MCF 10A (cell line): ENCODE results near the gene RASD1. TPM values are rescaled to one million over a fixed set of nuclear protein-coding genes. Genes with fewer than 3 reads are reported as not detected.

Source experiments
- BruUV-seq: library from RNA; stranded (reverse); fragments of 400-500 nt; replicated peaks from 2 replicates; lab custom pipeline; 2021; lab: Mats Ljungman, UMichigan
- CTCF ChIA-PET: fragments of 300-600 bp; sonication (Branson Sonifier 250); formaldehyde crosslinking; extraction: SDS; loops from one replicate; lab custom pipeline; 2021; ENCODE audit warnings: antibody characterized with exemption, inconsistent platforms; lab: Yijun Ruan, JAX
- POLR2A ChIA-PET: fragments of 300-600, 350-650 bp; sonication (Branson Sonifier 250); formaldehyde crosslinking; extraction: SDS; loops from one replicate; lab custom pipeline; 2020; ENCODE audit warnings: antibody characterized with exemption, inconsistent platforms; lab: Yijun Ruan, JAX
- DNase-seq: peaks from one replicate; pipeline ENCODE4 v3.0.0-alpha.2; 2018; ENCODE audit not compliant: unreplicated experiment
- H3K27ac Mint-ChIP-seq: one replicate; pipeline ENCODE4 v1.8.0; 2022; ENCODE audit warnings: mild to moderate bottlenecking, low read depth, mixed read lengths; ENCODE audit not compliant: unreplicated experiment
- H3K27me3 Mint-ChIP-seq: one replicate; pipeline ENCODE4 v1.8.0; 2022; ENCODE audit warnings: mixed read lengths; ENCODE audit not compliant: insufficient read depth, unreplicated experiment
- H3K36me3 Mint-ChIP-seq: one replicate; pipeline ENCODE4 v1.8.0; 2022; ENCODE audit warnings: mild to moderate bottlenecking, moderate library complexity, mixed read lengths; ENCODE audit not compliant: insufficient read depth, unreplicated experiment
- H3K4me1 Mint-ChIP-seq: one replicate; pipeline ENCODE4 v1.8.0; 2022; ENCODE audit warnings: mixed read lengths; ENCODE audit not compliant: insufficient read depth, unreplicated experiment
- H3K4me3 Mint-ChIP-seq: one replicate; pipeline ENCODE4 v1.8.0; 2022; ENCODE audit warnings: mild to moderate bottlenecking, moderate library complexity, mixed read lengths; ENCODE audit not compliant: unreplicated experiment
- H3K9me3 Mint-ChIP-seq: one replicate; pipeline ENCODE4 v1.8.0; 2022; ENCODE audit warnings: mixed read lengths; ENCODE audit not compliant: unreplicated experiment
- CTCF ChIP-seq: fragments of 200-600 bp; IDR thresholded peaks from one replicate; pipeline ENCODE4 v1.8.0; 2022; ENCODE audit warnings: antibody characterized with exemption, mild to moderate bottlenecking; ENCODE audit not compliant: unreplicated experiment
- intact Hi-C: fragments of 100-400 bp; cut with micrococcal nuclease; formaldehyde crosslinking; loops from 2 replicates; pipeline ENCODE4 v1.14.1; 2022
- total RNA-seq: library from RNA; stranded (reverse); gene quantifications from 2 replicates; pipeline ENCODE4 v1.2.3, GENCODE V29; 2022

RASD1 gene
- total RNA-seq, 1 experiment from 2014 or later, result 0.21 TPM

- H3K4me1 Mint-ChIP-seq, result peaks cover 7% of the 10 kb centered on the region
- ChIA-PET CTCF (interaction anchor here (0.6 to 1.6 kb wide), 2 partner anchors 11 to 106 kb away, joined by 3 to 8 read pairs; partner anchors contain the start of gene RASD1), POLR2A (no interaction called here)
- no peak for TF ChIP-seq CTCF
- no peak for DNase-seq
- no peaks in the 10 kb centered on the region for H3K9me3 Mint-ChIP-seq
- no peak overlapping the region for H3K4me3 Mint-ChIP-seq
- H3K27me3 Mint-ChIP-seq, result peaks cover 12% of the 10 kb centered on the region
- BruUV-seq, result no TSS peak
- no peak overlapping the region for H3K27ac Mint-ChIP-seq
- intact Hi-C loops, result no loop called here
- H3K36me3 Mint-ChIP-seq, result peaks cover 5% of the 10 kb centered on the region
Observed at GRCh38 chr17:17507465-17508011, 11.3 kb upstream of the RASD1 start.

GRCh38 chr17:17506893-17507464, 10.8 kb upstream of the RASD1 start:
- intact Hi-C loops, result no loop called here

GRCh38 chr17:17506181-17506741, 10.1 kb upstream of the RASD1 start:
- intact Hi-C loops, result no loop called here

More at GRCh38 chr17:17506893-17507464, 10.8 kb upstream of the RASD1 start:
- H3K27me3 Mint-ChIP-seq, result peaks cover 13% of the 10 kb centered on the region
- H3K4me3 Mint-ChIP-seq, result no peak overlapping the region
- BruUV-seq, result no TSS peak
- H3K27ac Mint-ChIP-seq, result no peak overlapping the region
- H3K9me3 Mint-ChIP-seq, result no peaks in the 10 kb centered on the region
- TF ChIP-seq CTCF, result no peak
- H3K4me1 Mint-ChIP-seq, result peaks cover 2% of the 10 kb centered on the region
- POLR2A ChIA-PET, result no interaction called here
- no peaks in the 10 kb centered on the region for H3K36me3 Mint-ChIP-seq
- CTCF ChIA-PET, result interaction anchor here (0.6 to 1.6 kb wide), 3 partner anchors 10 to 113 kb away, joined by 3 to 8 read pairs (median 3); partner anchors contain the start of gene RASD1
- no peak for DNase-seq

More at GRCh38 chr17:17506181-17506741, 10.1 kb upstream of the RASD1 start:
- no TSS peak for BruUV-seq
- no peak overlapping the region for H3K4me3 Mint-ChIP-seq
- H3K27me3 Mint-ChIP-seq, result peaks cover 13% of the 10 kb centered on the region
- no peak overlapping the region for H3K27ac Mint-ChIP-seq
- ChIA-PET POLR2A (no interaction called here), CTCF (interaction anchor here (0.6 to 1.6 kb wide), 3 partner anchors 9 to 113 kb away, joined by 3 to 8 read pairs (median 8); partner anchors contain the start of gene RASD1)
- H3K9me3 Mint-ChIP-seq, result no peaks in the 10 kb centered on the region
- H3K36me3 Mint-ChIP-seq, result no peaks in the 10 kb centered on the region
- no peak for DNase-seq
- TF ChIP-seq CTCF, result no peak
- no peaks in the 10 kb centered on the region for H3K4me1 Mint-ChIP-seq
